Coronary artery (tissue), 2 donors: ENCODE results near the gene PRUNE2.

Source experiments
- DNase-seq: peaks from one replicate; pipeline ENCODE4 v3.0.0-alpha.2; 2017; ENCODE audit warnings: low spot score
- H3K27ac ChIP-seq, 2 donors: fragments of 200-600 bp; sonication (generic); one replicate each; pipeline ENCODE4 v1.5.1; 2016 to 2019
- H3K4me3 ChIP-seq: fragments of 200-600 bp; sonication (generic); 2 replicates; pipeline ENCODE4 v1.5.1; 2016; ENCODE audit warnings: mild to moderate bottlenecking, moderate library complexity
- CTCF ChIP-seq: fragments of 200-600 bp; sonication (generic); IDR thresholded peaks from one replicate; pipeline ENCODE4 v1.5.1; 2019; ENCODE audit warnings: antibody characterized with exemption

PRUNE2 gene

GRCh38 chr9:76619640-76620039, 286.3 kb downstream of the PRUNE2 start:
- H3K4me3 ChIP-seq, result no peak overlapping the region
- DNase-seq, result no peak
- no peak for TF ChIP-seq CTCF
- H3K27ac ChIP-seq, result peak overlapping the region; percentile 27 to 67

- peak overlapping the region; percentile 27 to 67 for H3K27ac ChIP-seq
- no peak for TF ChIP-seq CTCF
- no peak overlapping the region for H3K4me3 ChIP-seq
- DNase-seq, result no peak
Observed at GRCh38 chr9:76619197-76619596, 286.7 kb downstream of the PRUNE2 start.

- no peak for DNase-seq
- no peak for TF ChIP-seq CTCF
- peak overlapping the region; percentile 27 to 67 for H3K27ac ChIP-seq
- H3K4me3 ChIP-seq, result no peak overlapping the region
Observed at GRCh38 chr9:76618762-76619161, 287.2 kb downstream of the PRUNE2 start.

- peak overlapping the region in 1 of 2 donors; percentile 32 for H3K27ac ChIP-seq
Observed at GRCh38 chr9:76617497-76618175, 288.3 kb downstream of the PRUNE2 start.

GRCh38 chr9:76616780-76617179, 289.1 kb downstream of the PRUNE2 start:
- no peak for DNase-seq
- H3K27ac ChIP-seq, result no peak overlapping the region
- no peak for TF ChIP-seq CTCF
- no peak overlapping the region for H3K4me3 ChIP-seq

More at GRCh38 chr9:76617497-76618175, 288.3 kb downstream of the PRUNE2 start:
- H3K4me3 ChIP-seq, result no peak overlapping the region
- TF ChIP-seq CTCF, result no peak
- no peak for DNase-seq

- peak overlapping the region; percentile 26 for H3K4me3 ChIP-seq
- H3K27ac ChIP-seq, result peak overlapping the region in 1 of 2 donors; percentile 40
- no peak for DNase-seq
- no peak for TF ChIP-seq CTCF
Observed at GRCh38 chr9:76615177-76615603, 290.7 kb downstream of the PRUNE2 start.

GRCh38 chr9:76613974-76614373, 291.9 kb downstream of the PRUNE2 start:
- Histone ChIP-seq H3K27ac (no peak overlapping the region), H3K4me3 (no peak overlapping the region)
- DNase-seq, result no peak
- no peak for TF ChIP-seq CTCF
